RWPE2 (cell line): ENCODE data around the gene DDX28.
"Not testable (repeated sequence)": the region's sequence is repeated elsewhere in the genome, so short reads cannot be mapped to it uniquely, and the experiment has no call there.

Source experiments
- ATAC-seq: fragments of 200-7000 bp; cut with Tn5 transposase; 3 replicates; pipeline ENCODE4 v1.9.1; 2021; ENCODE audit warnings: low read depth
- DNase-seq: peaks from one replicate; pipeline ENCODE4 v3.0.0-alpha.2; 2020; ENCODE audit warnings: low spot score
- H3K27ac ChIP-seq: fragments of 450-650 bp; 2 replicates; pipeline ENCODE4 v1.5.1; 2017; ENCODE audit warnings: mild to moderate bottlenecking; ENCODE audit not compliant: poor library complexity, severe bottlenecking
- H3K27me3 ChIP-seq: fragments of 250-450 bp; sonication (Bioruptor Pico); 2 replicates; pipeline ENCODE4 v1.5.1; 2021; ENCODE audit warnings: mild to moderate bottlenecking, moderate library complexity; ENCODE audit not compliant: insufficient read depth, poor library complexity, severe bottlenecking
- H3K36me3 ChIP-seq: fragments of 250-450 bp; sonication (Bioruptor Pico); 2 replicates; pipeline ENCODE4 v1.5.1; 2020; ENCODE audit warnings: low read depth, mild to moderate bottlenecking, moderate library complexity
- H3K4me1 ChIP-seq: fragments of 250-450 bp; sonication (Bioruptor Pico); 2 replicates; pipeline ENCODE4 v1.5.1; 2021; ENCODE audit warnings: mild to moderate bottlenecking, moderate library complexity; ENCODE audit not compliant: insufficient read depth, poor library complexity, severe bottlenecking
- H3K4me3 ChIP-seq: fragments of 250-450 bp; sonication (Bioruptor Pico); 2 replicates; pipeline ENCODE4 v1.5.1; 2021; ENCODE audit warnings: mild to moderate bottlenecking, moderate library complexity; ENCODE audit not compliant: severe bottlenecking
- H3K9me3 ChIP-seq: fragments of 250-450 bp; sonication (Bioruptor Pico); 2 replicates; pipeline ENCODE4 v1.5.1; 2021; ENCODE audit warnings: mild to moderate bottlenecking, moderate library complexity; ENCODE audit not compliant: severe bottlenecking
- CTCF ChIP-seq: fragments of 450-650 bp; IDR thresholded peaks from one replicate; pipeline ENCODE4 v1.5.1; 2017; ENCODE audit warnings: mild to moderate bottlenecking, moderate library complexity; ENCODE audit not compliant: poor library complexity, severe bottlenecking

The DDX28 gene

GRCh38 chr16:68013440-68013839, 9.6 kb downstream of the DDX28 start:
- H3K4me1 ChIP-seq = peaks cover 5% of the 10 kb centered on the region
- ATAC-seq (peak; percentile 42; the same call in 2 of the 3 replicates), DNase-seq (no peak)
- no peak overlapping the region for H3K4me3 ChIP-seq
- no peaks in the 10 kb centered on the region for H3K36me3 ChIP-seq
- no peaks in the 10 kb centered on the region for H3K27me3 ChIP-seq
- H3K9me3 ChIP-seq = no peaks in the 10 kb centered on the region
- no peak for TF ChIP-seq CTCF
- H3K27ac ChIP-seq = no peak overlapping the region

DNA sequence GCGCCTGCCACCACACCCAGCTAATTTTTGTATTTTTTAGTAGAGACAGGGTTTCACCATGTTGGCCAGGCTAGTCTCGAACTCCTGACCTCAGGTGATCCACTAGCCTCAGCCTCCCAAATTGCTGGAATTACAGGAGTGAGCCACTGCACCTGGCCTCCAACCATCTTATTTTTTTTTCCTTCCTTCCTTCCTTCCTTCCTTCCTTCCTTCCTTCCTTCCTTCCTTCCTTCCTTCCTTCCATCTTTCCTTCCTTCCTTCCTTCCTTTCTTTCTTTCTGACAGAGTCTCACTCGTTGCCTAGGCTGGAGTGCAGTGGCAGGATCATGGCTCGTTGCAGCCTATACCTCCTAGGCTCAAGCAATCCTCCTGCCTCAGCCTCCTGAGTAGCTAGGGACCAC, 13.2 kb downstream of the DDX28 start:
- H3K27ac ChIP-seq, ATAC-seq: not testable (repeated sequence)

DNA sequence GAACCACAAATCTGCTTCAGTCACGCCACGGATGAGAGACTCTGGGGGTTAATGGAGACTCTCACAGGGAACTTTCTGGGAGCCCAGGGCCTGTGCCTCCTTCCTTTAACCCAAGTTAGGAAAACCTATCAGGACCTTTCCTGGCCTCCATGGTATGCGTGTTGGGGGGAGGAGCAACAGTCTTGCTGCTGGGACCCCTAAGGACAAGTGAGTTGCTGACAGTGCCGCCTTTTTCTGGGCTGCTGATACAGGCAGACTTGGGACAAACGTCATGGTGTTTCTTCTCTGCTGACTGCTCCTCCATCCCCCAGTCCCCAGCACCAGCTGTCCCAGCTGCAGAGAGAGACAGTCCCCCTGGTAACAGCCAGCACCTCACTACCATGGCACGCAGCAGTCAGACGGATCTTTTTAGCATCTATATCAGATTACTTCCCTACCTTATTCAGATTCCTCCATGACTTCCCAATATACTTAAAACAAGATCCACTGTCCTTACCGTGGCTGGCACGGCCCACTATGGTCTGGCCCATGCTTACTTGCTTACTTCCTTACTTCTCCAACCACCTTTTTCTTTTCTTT, 13.8 kb downstream of the DDX28 start:
- Histone ChIP-seq H3K9me3 (no peaks in the 10 kb centered on the region), H3K36me3 (no peaks in the 10 kb centered on the region), H3K27ac (no peak overlapping the region), H3K4me1 (peaks cover 11% of the 10 kb centered on the region), H3K4me3 (no peak overlapping the region), H3K27me3 (no peaks in the 10 kb centered on the region)
- no peak for TF ChIP-seq CTCF
- ATAC-seq = no peak
- no peak for DNase-seq

More for the DNA sequence above, 13.2 kb downstream of the DDX28 start:
- H3K27me3 ChIP-seq, H3K36me3 ChIP-seq, H3K4me3 ChIP-seq, DNase-seq, H3K9me3 ChIP-seq: not testable (repeated sequence)
- peaks cover 11% of the 10 kb centered on the region for H3K4me1 ChIP-seq

GRCh38 chr16:68005786-68006286, 17.2 kb downstream of the DDX28 start:
- TF ChIP-seq CTCF = no peak

DNA sequence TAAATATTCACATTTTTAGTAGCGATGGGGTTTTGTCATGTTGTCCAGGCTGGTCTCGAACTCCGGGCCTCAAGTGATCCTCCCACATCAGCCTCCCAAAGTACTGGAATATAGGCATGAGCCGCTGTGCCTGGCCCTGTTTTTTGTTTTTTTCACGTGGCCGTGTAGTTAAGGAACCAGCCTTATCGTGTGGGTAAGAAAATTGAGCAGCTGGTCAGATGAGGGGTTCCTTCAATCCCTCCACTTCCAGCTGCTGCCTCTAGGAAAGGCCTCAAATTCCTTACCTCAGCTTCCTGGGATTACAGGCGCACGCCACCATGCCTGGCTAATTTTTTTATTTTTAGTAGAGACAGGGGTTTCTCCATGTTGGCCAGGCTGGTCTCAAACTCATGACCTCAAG, 17.8 kb downstream of the DDX28 start:
- no peaks in the 10 kb centered on the region for H3K36me3 ChIP-seq
- H3K27ac ChIP-seq = peak overlapping the region; percentile 6
- DNase-seq = no peak
- H3K4me1 ChIP-seq = peaks cover 6% of the 10 kb centered on the region
- H3K27me3 ChIP-seq = no peaks in the 10 kb centered on the region
- TF ChIP-seq CTCF = no peak
- no peak overlapping the region for H3K4me3 ChIP-seq
- no peaks in the 10 kb centered on the region for H3K9me3 ChIP-seq
- ATAC-seq = no peak

More at GRCh38 chr16:68005786-68006286, 17.2 kb downstream of the DDX28 start:
- no peak overlapping the region for H3K4me3 ChIP-seq
- peaks cover 6% of the 10 kb centered on the region for H3K4me1 ChIP-seq
- H3K27me3 ChIP-seq = no peaks in the 10 kb centered on the region
- no peaks in the 10 kb centered on the region for H3K9me3 ChIP-seq
- DNase-seq (no peak), ATAC-seq (peak; percentile 86)
- H3K36me3 ChIP-seq = no peaks in the 10 kb centered on the region
- H3K27ac ChIP-seq = peak overlapping the region; percentile 6
